ENCODE measurements around the gene ASB9. TPM values are rescaled to one million over a fixed set of nuclear protein-coding genes. Genes with fewer than 3 reads are reported as not detected.

The ASB9 gene
- total RNA-seq, 1 donor from 2014 or later: 0.40 TPM

Other genes starting within 250 kb of the ASB9 start
- not detected in 2 replicates for gene ASB11, start 45.6 kb upstream of the ASB9 start, total RNA-seq
- gene PIGA, start 65.4 kb upstream of the ASB9 start, total RNA-seq: 6.5 and 8.3 TPM in 2 replicates
- 0.20 and 0.22 TPM in 2 replicates for gene VEGFD, start 114.3 kb upstream of the ASB9 start, total RNA-seq
- 86.1 and 93.8 TPM in 2 replicates for gene PIR, start 223.2 kb upstream of the ASB9 start, total RNA-seq
- gene BMX, start 230.7 kb upstream of the ASB9 start, total RNA-seq: 81.9 and 208 TPM in 2 replicates